ENCODE measurements around the gene NANS. TPM values are rescaled to one million over a fixed set of nuclear protein-coding genes. Genes with fewer than 3 reads are reported as not detected.

Gene NANS
- total and polyA plus RNA-seq, 10 of the 15 experiments (the other 5 are each of a cell fraction or from before 2014, with no cell fraction given), result 21.0 to 126 (median 52.3) TPM

DNA sequence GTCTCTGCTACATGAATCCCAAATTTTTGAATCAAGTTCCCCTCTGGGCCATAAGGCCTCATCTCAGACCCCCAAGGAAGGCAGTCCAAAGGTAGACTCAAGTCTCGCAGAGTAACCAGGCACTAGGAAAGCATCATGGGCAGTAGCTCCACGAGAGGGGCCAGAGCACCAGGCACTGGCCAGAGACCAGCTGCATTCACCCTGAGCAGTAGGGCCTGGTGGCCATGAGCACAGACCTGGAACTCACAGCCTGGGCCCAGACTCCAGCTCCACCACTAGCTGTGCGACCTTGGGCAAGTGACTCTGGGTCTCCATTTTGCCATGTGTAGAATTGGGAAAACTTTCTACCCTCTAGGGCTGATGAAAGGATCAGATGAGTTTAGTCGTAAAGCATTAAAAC, 28.5 kb downstream of the NANS start:
- H3K27me3 ChIP-seq (replicated peaks in 1 of 2; ENCODE audit: control insufficient read depth in 2 of 2, insufficient read depth in 2 of 2, low read length in 1 of 2), result no peaks in the 10 kb centered on the region
- in situ Hi-C loops (cut with MboI), result no loop called here
- ChIA-PET POLR2A (interaction anchor here (0.6 kb wide), 1 partner anchor 289 kb away, joined by 3 read pairs; no protein-coding TSS in a partner anchor), RAD21 (ENCODE audit: unreplicated experiment) (interaction anchor here (0.6 kb wide), 1 partner anchor 34 kb away, joined by 3 read pairs; no protein-coding TSS in a partner anchor), CTCF (interaction anchor here (1.7 kb wide), 1 partner anchor 10 kb away, joined by 8 read pairs; no protein-coding TSS in a partner anchor), SMC1A (ENCODE audit: uncharacterized antibody, unreplicated experiment) (interaction anchor here (1.2 to 3.3 kb wide), 6 partner anchors 10 to 120 kb away, joined by 3 to 12 read pairs (median 4); partner anchors contain the start of gene TRIM14)
- no peaks in the 10 kb centered on the region for H3K4me1 ChIP-seq (ENCODE audit: control insufficient read depth, insufficient read depth, low read length)
- no peaks in the 10 kb centered on the region for H3K9me3 ChIP-seq (replicated peaks; ENCODE audit: control insufficient read depth, insufficient read depth, low read length)
- DNase-seq (ENCODE audit: low read depth, low spot score) (no peak), ATAC-seq (no peak), FAIRE-seq (no peak)
- TF ChIP-seq, protein P1, sequence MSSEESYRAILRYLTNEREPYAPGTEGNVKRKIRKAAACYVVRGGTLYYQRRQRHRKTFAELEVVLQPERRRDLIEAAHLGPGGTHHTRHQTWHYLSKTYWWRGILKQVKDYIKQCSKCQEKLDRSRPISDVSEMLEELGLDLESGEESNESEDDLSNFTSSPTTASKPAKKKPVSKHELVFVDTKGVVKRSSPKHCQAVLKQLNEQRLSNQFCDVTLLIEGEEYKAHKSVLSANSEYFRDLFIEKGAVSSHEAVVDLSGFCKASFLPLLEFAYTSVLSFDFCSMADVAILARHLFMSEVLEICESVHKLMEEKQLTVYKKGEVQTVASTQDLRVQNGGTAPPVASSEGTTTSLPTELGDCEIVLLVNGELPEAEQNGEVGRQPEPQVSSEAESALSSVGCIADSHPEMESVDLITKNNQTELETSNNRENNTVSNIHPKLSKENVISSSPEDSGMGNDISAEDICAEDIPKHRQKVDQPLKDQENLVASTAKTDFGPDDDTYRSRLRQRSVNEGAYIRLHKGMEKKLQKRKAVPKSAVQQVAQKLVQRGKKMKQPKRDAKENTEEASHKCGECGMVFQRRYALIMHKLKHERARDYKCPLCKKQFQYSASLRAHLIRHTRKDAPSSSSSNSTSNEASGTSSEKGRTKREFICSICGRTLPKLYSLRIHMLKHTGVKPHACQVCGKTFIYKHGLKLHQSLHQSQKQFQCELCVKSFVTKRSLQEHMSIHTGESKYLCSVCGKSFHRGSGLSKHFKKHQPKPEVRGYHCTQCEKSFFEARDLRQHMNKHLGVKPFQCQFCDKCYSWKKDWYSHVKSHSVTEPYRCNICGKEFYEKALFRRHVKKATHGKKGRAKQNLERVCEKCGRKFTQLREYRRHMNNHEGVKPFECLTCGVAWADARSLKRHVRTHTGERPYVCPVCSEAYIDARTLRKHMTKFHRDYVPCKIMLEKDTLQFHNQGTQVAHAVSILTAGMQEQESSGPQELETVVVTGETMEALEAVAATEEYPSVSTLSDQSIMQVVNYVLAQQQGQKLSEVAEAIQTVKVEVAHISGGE (CRISPR knock-in tag; IDR thresholded peaks at IDR 0.05), result no peak
- peak; percentile 50 for TF ChIP-seq POLR2A (IDR thresholded peaks at IDR 0.05; ENCODE audit: low read depth, low read length)
- H3K4me2 ChIP-seq (ENCODE audit: control insufficient read depth, insufficient read depth), result no peak overlapping the region
- 97% methylated on average over 4 of the region's 4 CpGs for WGBS (ENCODE audit: insufficient coverage, insufficient replicate concordance, low lambda C conversion rate, missing lambda C conversion rate)
- no peak overlapping the region for H3K9ac ChIP-seq (ENCODE audit: control insufficient read depth, insufficient read depth, low read length)
- H3K4me3 ChIP-seq, result no peak overlapping the region
- no peaks in the 10 kb centered on the region for H4K20me1 ChIP-seq (ENCODE audit: control insufficient read depth, insufficient read depth)
- BruUV-seq (replicated peaks), result no TSS peak
- no peaks in the 10 kb centered on the region for H3K79me2 ChIP-seq (ENCODE audit: control insufficient read depth, insufficient read depth, low read length)
- intact Hi-C loops (cut with micrococcal nuclease; ENCODE audit: unreplicated experiment), result no loop called here
- H3K36me3 ChIP-seq (ENCODE audit: control insufficient read depth in 2 of 2, insufficient read depth in 2 of 2, low read length in 1 of 2), result peaks cover 27 to 40% of the 10 kb centered on the region in 2 experiments
- H2AFZ ChIP-seq (ENCODE audit: control insufficient read depth, low read depth, low read length), result no peak overlapping the region
- no peak overlapping the region for H3K27ac ChIP-seq (ENCODE audit: control insufficient read depth, insufficient read depth)

GRCh38 chr9:98085944-98086343, 29.4 kb downstream of the NANS start:
- 63% methylated on average over 7 of the region's 7 CpGs for WGBS (ENCODE audit: insufficient coverage, insufficient replicate concordance, low lambda C conversion rate, missing lambda C conversion rate)
- no TSS peak for BruUV-seq (replicated peaks)
- Histone ChIP-seq H4K20me1 (ENCODE audit: control insufficient read depth, insufficient read depth) (no peaks in the 10 kb centered on the region), H3K4me2 (ENCODE audit: control insufficient read depth, insufficient read depth) (no peak overlapping the region), H2AFZ (ENCODE audit: control insufficient read depth, low read depth, low read length) (no peak overlapping the region), H3K4me1 (ENCODE audit: control insufficient read depth, insufficient read depth, low read length) (no peaks in the 10 kb centered on the region), H3K27ac (ENCODE audit: control insufficient read depth, insufficient read depth) (no peak overlapping the region; the same call in 1 of the 2 replicates), H3K9ac (ENCODE audit: control insufficient read depth, insufficient read depth, low read length) (no peak overlapping the region), H3K4me3 (no peak overlapping the region), H3K9me3 (replicated peaks; ENCODE audit: control insufficient read depth, insufficient read depth, low read length) (no peaks in the 10 kb centered on the region), H3K27me3 (replicated peaks in 1 of 2; ENCODE audit: control insufficient read depth in 2 of 2, insufficient read depth in 2 of 2, low read length in 1 of 2) (no peaks in the 10 kb centered on the region), H3K79me2 (ENCODE audit: control insufficient read depth, insufficient read depth, low read length) (no peaks in the 10 kb centered on the region), H3K36me3 (ENCODE audit: control insufficient read depth in 2 of 2, insufficient read depth in 2 of 2, low read length in 1 of 2) (peaks cover 25 to 35% of the 10 kb centered on the region in 2 experiments)
- DNase-seq (ENCODE audit: low read depth, low spot score) (no peak), ATAC-seq (peak; percentile 50), FAIRE-seq (no peak)
- intact Hi-C loops (cut with micrococcal nuclease; ENCODE audit: unreplicated experiment) (no loop called here), in situ Hi-C loops (cut with MboI) (no loop called here)
- ChIA-PET SMC1A (ENCODE audit: uncharacterized antibody, unreplicated experiment) (interaction anchor here (0.9 to 3.3 kb wide), 4 partner anchors 12 to 119 kb away, joined by 3 to 12 read pairs (median 4); no protein-coding TSS in a partner anchor), POLR2A (no interaction called here), CTCF (interaction anchor here (0.6 kb wide), 1 partner anchor 52 kb away, joined by 3 read pairs; no protein-coding TSS in a partner anchor), RAD21 (ENCODE audit: unreplicated experiment) (interaction anchor here (0.7 to 1.4 kb wide), 4 partner anchors 11 to 46 kb away, joined by 3 to 6 read pairs (median 4); partner anchors contain the start of gene TRIM14)
- TF ChIP-seq BMI1 (IDR thresholded peaks at IDR 0.05; ENCODE audit: borderline replicate concordance) (peak; percentile 74), MYB (IDR thresholded peaks at IDR 0.05; ENCODE audit: borderline replicate concordance, low read depth, low read length) (no peak)

Data from GM12878 (cell line).